ENCODE measurements around the gene SP2.

Gene SP2

GRCh38 chr17:47973541-47973940 is 77.5 kb downstream of the SP2 start:
- DNase-seq (ENCODE audit: low read depth): no peak

GRCh38 chr17:47975189-47975822 is 79.3 kb downstream of the SP2 start:
- DNase-seq (ENCODE audit: low read depth): no peak

GRCh38 chr17:47975823-47976205 is 79.8 kb downstream of the SP2 start:
- DNase-seq (ENCODE audit: low read depth): no peak

DNA sequence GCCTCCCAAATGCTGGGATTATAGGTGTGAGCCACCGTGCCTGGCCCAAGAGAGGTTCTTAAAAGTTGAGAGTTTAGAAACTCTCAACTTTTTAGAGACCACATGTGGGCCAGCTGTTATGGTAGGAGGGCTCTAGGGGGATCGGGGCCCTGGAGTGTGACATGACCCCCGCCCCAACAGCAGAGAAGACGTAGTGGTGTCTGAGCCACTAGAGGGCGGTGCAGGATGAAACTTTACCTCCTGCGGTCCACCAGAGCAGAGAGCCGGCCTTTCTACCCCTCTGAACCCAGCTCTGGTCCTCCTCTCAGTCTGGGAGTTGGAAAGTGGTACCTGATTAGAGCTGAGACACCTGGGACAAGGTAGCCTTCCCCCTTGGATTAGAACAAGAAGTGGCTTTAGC is 82.3 kb downstream of the SP2 start:
- peak; percentile 50 for DNase-seq (ENCODE audit: low read depth)

Measured in iris pigment epithelial cell (primary cell).